AG08395 (cell line): Measurements from ENCODE around the gene MEGF11.
A peak's percentile ranks its signal among the peaks of the same experiment; 100 is the strongest.

Experiments
- DNase-seq: peaks from one replicate; pipeline ENCODE4 v3.0.0; 2012; ENCODE audit warnings: mixed read lengths, low spot score

MEGF11 gene

GRCh38 chr15:65970937-65971740 lies 282.4 kb downstream of the MEGF11 start:
- no peak for DNase-seq

GRCh38 chr15:65969865-65970816 lies 283.4 kb downstream of the MEGF11 start:
- no peak for DNase-seq

GRCh38 chr15:65968511-65968910 lies 285.0 kb downstream of the MEGF11 start:
- no peak for DNase-seq

GRCh38 chr15:65964792-65965433 lies 288.6 kb downstream of the MEGF11 start:
- DNase-seq, result no peak

GRCh38 chr15:65963911-65964482 lies 289.6 kb downstream of the MEGF11 start:
- DNase-seq, result no peak

- no peak for DNase-seq
Observed at GRCh38 chr15:65963358-65963757, 290.2 kb downstream of the MEGF11 start.

- DNase-seq, result no peak
Observed at GRCh38 chr15:65962187-65962586, 291.4 kb downstream of the MEGF11 start.

- DNase-seq, result no peak
Observed at GRCh38 chr15:65960586-65960985, 293.0 kb downstream of the MEGF11 start.

GRCh38 chr15:65958835-65959234 lies 294.7 kb downstream of the MEGF11 start:
- no peak for DNase-seq

- DNase-seq, result no peak
Observed at GRCh38 chr15:65957451-65957850, 296.1 kb downstream of the MEGF11 start.

- no peak for DNase-seq
Observed at GRCh38 chr15:65956899-65957298, 296.7 kb downstream of the MEGF11 start.

- no peak for DNase-seq
Observed at GRCh38 chr15:65956307-65956706, 297.2 kb downstream of the MEGF11 start.

GRCh38 chr15:65954289-65954741 lies 299.2 kb downstream of the MEGF11 start:
- DNase-seq, result no peak

GRCh38 chr15:65953622-65954021 lies 299.9 kb downstream of the MEGF11 start:
- DNase-seq, result no peak

GRCh38 chr15:65952391-65953053 lies 301.0 kb downstream of the MEGF11 start:
- peak; percentile 61 for DNase-seq

GRCh38 chr15:65951007-65951406 lies 302.5 kb downstream of the MEGF11 start:
- no peak for DNase-seq

- no peak for DNase-seq
Observed at GRCh38 chr15:65949491-65949890, 304.1 kb downstream of the MEGF11 start.

- no peak for DNase-seq
Observed at GRCh38 chr15:65949011-65949410, 304.5 kb downstream of the MEGF11 start.

GRCh38 chr15:65948383-65948782 lies 305.2 kb downstream of the MEGF11 start:
- DNase-seq, result no peak

GRCh38 chr15:65947041-65947440 lies 306.5 kb downstream of the MEGF11 start:
- no peak for DNase-seq

- no peak for DNase-seq
Observed at GRCh38 chr15:65945616-65946015, 307.9 kb downstream of the MEGF11 start.
